Keratinocyte (primary cell): Measurements from ENCODE around the gene HEG1. TPM values are rescaled to one million over a fixed set of nuclear protein-coding genes. Genes with fewer than 3 reads are reported as not detected.
A peak's percentile ranks its signal among the peaks of the same experiment; 100 is the strongest.

Experiments
- DNase-seq: peaks from one replicate; pipeline ENCODE4 v3.0.0-alpha.2; 2011; ENCODE audit warnings: low read depth, missing footprints, low spot score
- FAIRE-seq: peaks from 2 replicates; lab custom pipeline; 2011; peaks lifted over from hg19 to GRCh38; lab: Jason Lieb, UNC
- H2AFZ ChIP-seq: 2 replicates; pipeline ENCODE4 v1.6.0; 2012; ENCODE audit warnings: low read length, control low read depth, inconsistent platforms; ENCODE audit not compliant: control insufficient read depth
- H3K27ac ChIP-seq: 2 replicates; pipeline ENCODE4 v1.5.1; 2011; ENCODE audit warnings: low read length; ENCODE audit not compliant: control insufficient read depth, insufficient read depth
- H3K27me3 ChIP-seq: 3 replicates; pipeline ENCODE4 v1.6.0; 2011; ENCODE audit warnings: low read length; ENCODE audit not compliant: control insufficient read depth, insufficient read depth; ENCODE audit errors: extremely low read depth
- H3K36me3 ChIP-seq, 2 experiments: 2 replicates in 1 of 2; 3 replicates in 1 of 2; pipeline ENCODE4 v1.5.1; 2011; ENCODE audit warnings: low read length in 2 of 2, mild to moderate bottlenecking in 1 of 2; ENCODE audit not compliant: control insufficient read depth in 2 of 2, insufficient read depth in 2 of 2; ENCODE audit errors: extremely low read depth in 1 of 2
- H3K4me1 ChIP-seq: 3 replicates; pipeline ENCODE4 v1.5.1; 2011; ENCODE audit warnings: low read length; ENCODE audit not compliant: control insufficient read depth, insufficient read depth; ENCODE audit errors: extremely low read depth
- H3K4me2 ChIP-seq: 3 replicates; pipeline ENCODE4 v1.6.0; 2011; ENCODE audit warnings: low read depth, low read length; ENCODE audit not compliant: control insufficient read depth, insufficient read depth; ENCODE audit errors: extremely low read depth
- H3K4me3 ChIP-seq, 3 experiments: fragments of 200-600 bp in 1 of 3; sonication (generic) in 1 of 3; 2 replicates in 2 of 3; 3 replicates in 1 of 3; pipeline ENCODE4 v1.5.1; 2011 to 2016; ENCODE audit warnings: low read length in 3 of 3, mild to moderate bottlenecking in 3 of 3, control low read depth in 2 of 3, inconsistent platforms in 1 of 3, low read depth in 1 of 3, mixed read lengths in 1 of 3, mixed run types in 1 of 3, moderate library complexity in 1 of 3; ENCODE audit not compliant: control insufficient read depth in 2 of 3, insufficient read depth in 2 of 3; ENCODE audit errors: extremely low read depth in 1 of 3
- H3K79me2 ChIP-seq: 2 replicates; pipeline ENCODE4 v1.6.0; 2012; ENCODE audit warnings: low read length; ENCODE audit not compliant: control insufficient read depth, insufficient read depth
- H3K9ac ChIP-seq: 3 replicates; pipeline ENCODE4 v1.6.0; 2011; ENCODE audit warnings: low read length; ENCODE audit not compliant: control insufficient read depth, insufficient read depth; ENCODE audit errors: extremely low read depth
- H3K9me1 ChIP-seq: 3 replicates; pipeline ENCODE4 v1.6.0; 2011; ENCODE audit warnings: low read length; ENCODE audit not compliant: control insufficient read depth, insufficient read depth; ENCODE audit errors: extremely low read depth
- H3K9me3 ChIP-seq: 2 replicates; pipeline ENCODE4 v1.5.1; 2012; ENCODE audit warnings: low read depth, low read length; ENCODE audit not compliant: control insufficient read depth
- H4K20me1 ChIP-seq: 3 replicates; pipeline ENCODE4 v1.6.0; 2011; ENCODE audit warnings: low read length; ENCODE audit not compliant: control insufficient read depth, insufficient read depth; ENCODE audit errors: extremely low read depth
- CTCF ChIP-seq, 3 experiments: IDR thresholded peaks in 1 of 3; conservative IDR thresholded peaks in 1 of 3; optimal IDR thresholded peaks in 1 of 3; 2 replicates in 2 of 3; 3 replicates in 1 of 3; pipeline versions ENCODE3 to v1.5.1; 2011; ENCODE audit warnings: low read length in 3 of 3, mild to moderate bottlenecking in 3 of 3, moderate library complexity in 2 of 3, control low read depth in 1 of 3, inconsistent platforms in 1 of 3; ENCODE audit not compliant: insufficient read depth in 2 of 3; ENCODE audit errors: extremely low read depth in 1 of 3
- EZH2 ChIP-seq: IDR thresholded peaks from one replicate; pipeline ENCODE4 v1.6.1; 2012; ENCODE audit warnings: inconsistent platforms, mild to moderate bottlenecking, low read length, moderate library complexity
- dilution Hi-C: fragments of 300-500 bp; cut with MboI; formaldehyde crosslinking; loops from one replicate; pipeline ENCODE4 v1.7.0; 2020; ENCODE audit warnings: low sequenced_read_pairs; ENCODE audit not compliant: extremely low pct_ligation_motif_present
- polyA plus RNA-seq, 5 experiments: library from polyadenylated mRNA; depleted of rRNA in 3 of 5; stranded (reverse) in 3 of 5; stranded (forward) in 1 of 5; unstranded in 1 of 5; fragments of >200 nt; gene quantifications; 1 replicate in 1 of 5; 2 replicates in 3 of 5; 3 replicates in 1 of 5; pipeline versions ENCODE4 v1.2.1 to v1.2.3, GENCODE V29; 2011 to 2012; ENCODE audit warnings: missing spikeins in 2 of 5, low read depth in 1 of 5, low replicate concordance in 1 of 5

The HEG1 gene
- polyA plus RNA-seq, 1 donor (not counting 4 experiments of a cell fraction or from before 2014, with no cell fraction given), result 12.7 TPM

GRCh38 chr3:125008766-125009165 is 47.0 kb downstream of the HEG1 start:
- FAIRE-seq (no peak), DNase-seq (no peak)
- Histone ChIP-seq H3K79me2 (no peaks in the 10 kb centered on the region), H3K9ac (no peak overlapping the region), H4K20me1 (no peaks in the 10 kb centered on the region), H3K4me3 (no peak overlapping the region), H3K4me1 (no peaks in the 10 kb centered on the region), H3K9me1 (no peaks in the 10 kb centered on the region), H3K27ac (no peak overlapping the region), H3K36me3 (peaks cover 22 to 27% of the 10 kb centered on the region in 2 experiments), H2AFZ (no peak overlapping the region), H3K9me3 (no peaks in the 10 kb centered on the region), H3K4me2 (no peak overlapping the region), H3K27me3 (no peaks in the 10 kb centered on the region)
- dilution Hi-C loops, result no loop called here
- TF ChIP-seq EZH2 (no peak), CTCF (optimal IDR thresholded peaks at IDR 0.05 in 1 of 3, IDR thresholded peaks at IDR 0.05 in 1 of 3, conservative IDR thresholded peaks at IDR 0.05 in 1 of 3; ENCODE audit: extremely low read depth in 1 of 3, insufficient read depth in 2 of 3, low read length in 3 of 3) (no peak)

- FAIRE-seq (peak; percentile 5), DNase-seq (no peak)
- H2AFZ ChIP-seq, result no peak overlapping the region
- no peak overlapping the region for H3K9ac ChIP-seq
- dilution Hi-C loops, result no loop called here
- H3K27ac ChIP-seq, result no peak overlapping the region
- no peak for TF ChIP-seq CTCF (optimal IDR thresholded peaks at IDR 0.05 in 1 of 3, IDR thresholded peaks at IDR 0.05 in 1 of 3, conservative IDR thresholded peaks at IDR 0.05 in 1 of 3; ENCODE audit: extremely low read depth in 1 of 3, insufficient read depth in 2 of 3, low read length in 3 of 3)
- H4K20me1 ChIP-seq, result no peaks in the 10 kb centered on the region
- H3K4me1 ChIP-seq, result no peaks in the 10 kb centered on the region
- H3K4me3 ChIP-seq, result no peak overlapping the region
- peaks cover 14 to 21% of the 10 kb centered on the region in 2 experiments for H3K36me3 ChIP-seq
- no peaks in the 10 kb centered on the region for H3K27me3 ChIP-seq
- H3K4me2 ChIP-seq, result no peak overlapping the region
- H3K79me2 ChIP-seq, result no peaks in the 10 kb centered on the region
- no peaks in the 10 kb centered on the region for H3K9me1 ChIP-seq
- H3K9me3 ChIP-seq, result no peaks in the 10 kb centered on the region
Measured at GRCh38 chr3:125006291-125006731, 49.5 kb downstream of the HEG1 start.
